GM18868 (cell line): ENCODE measurements around the gene SREK1.
"Not testable (repeated sequence)": the region's sequence is repeated elsewhere in the genome, so short reads cannot be mapped to it uniquely, and the experiment has no call there.

Experiments used
- ATAC-seq: cut with Tn5 transposase; IDR thresholded peaks from one replicate; pipeline ENCODE4 v1.9.1; 2021; ENCODE audit warnings: mild to moderate bottlenecking, moderate library complexity; ENCODE audit not compliant: unreplicated experiment

SREK1 gene

GRCh38 chr5:66144074-66144833 is at the start of gene SREK1:
TSS of gene SREK1 (plus strand) at chr5:66144300. CDS start at chr5:66144377, 77 bp downstream.
- ATAC-seq: peak; percentile 89

- ATAC-seq: no peak
Observed at GRCh38 chr5:66100851-66101250, 43.2 kb upstream of the SREK1 start.

- ATAC-seq: no peak
Observed at GRCh38 chr5:66113160-66113559, 30.9 kb upstream of the SREK1 start.

- no peak for ATAC-seq
Observed at GRCh38 chr5:66118304-66118703, 25.8 kb upstream of the SREK1 start.

GRCh38 chr5:66122379-66123034 is 21.6 kb upstream of the SREK1 start:
- no peak for ATAC-seq

- ATAC-seq: no peak
Observed at GRCh38 chr5:66129144-66129543, 15.0 kb upstream of the SREK1 start.

GRCh38 chr5:66130493-66130892 is 13.6 kb upstream of the SREK1 start:
- no peak for ATAC-seq

GRCh38 chr5:66134407-66134861 is 9.7 kb upstream of the SREK1 start:
- ATAC-seq: no peak

- ATAC-seq: no peak
Observed at GRCh38 chr5:66136053-66136452, 8.0 kb upstream of the SREK1 start.

- not testable (repeated sequence) for ATAC-seq
Observed at GRCh38 chr5:66136944-66137343, 7.2 kb upstream of the SREK1 start.

GRCh38 chr5:66138637-66139317 is 5.3 kb upstream of the SREK1 start:
- ATAC-seq: peak; percentile 69

- ATAC-seq: no peak
Observed at GRCh38 chr5:66139318-66139712, 4.8 kb upstream of the SREK1 start.

GRCh38 chr5:66142417-66142816 is 1.7 kb upstream of the SREK1 start:
- ATAC-seq: no peak

- peak; percentile 27 for ATAC-seq
Observed at GRCh38 chr5:66143473-66144073, 527 bp upstream of the SREK1 start.

- peak; percentile 44 for ATAC-seq
Observed at GRCh38 chr5:66144834-66145390, 812 bp downstream of the SREK1 start.

- no peak for ATAC-seq
Observed at GRCh38 chr5:66145737-66146136, 1.6 kb downstream of the SREK1 start.

- ATAC-seq: no peak
Observed at GRCh38 chr5:66149950-66150349, 5.8 kb downstream of the SREK1 start.

GRCh38 chr5:66151030-66151429 is 6.9 kb downstream of the SREK1 start:
- ATAC-seq: no peak

- ATAC-seq: no peak
Observed at GRCh38 chr5:66151491-66151890, 7.4 kb downstream of the SREK1 start.

GRCh38 chr5:66157046-66157445 is 12.9 kb downstream of the SREK1 start:
- ATAC-seq: no peak

- ATAC-seq: no peak
Observed at GRCh38 chr5:66161356-66161755, 17.3 kb downstream of the SREK1 start.
